Hematopoietic multipotent progenitor cell treated with erythropoietin and hydrocortisone succinate and interleukin-3 and kit ligand, for 15 days (in vitro differentiated cells): ENCODE data around the gene TBC1D22B.
"Not testable (repeated sequence)": the region's sequence is repeated elsewhere in the genome, so short reads cannot be mapped to it uniquely, and the experiment has no call there.

Experiments used
- DNase-seq: peaks from one replicate; pipeline ENCODE4 v3.0.0-alpha.2; 2015; ENCODE audit warnings: low spot score

The TBC1D22B gene

GRCh38 chr6:37303891-37304503 lies 46.4 kb downstream of the TBC1D22B start:
- peak; percentile 93 for DNase-seq

- no peak for DNase-seq
These were observed 47.2 kb downstream of the TBC1D22B start for GRCh38 chr6:37304766-37305165.

GRCh38 chr6:37305841-37306425 lies 48.4 kb downstream of the TBC1D22B start:
- DNase-seq: peak; percentile 57

GRCh38 chr6:37306624-37307222 lies 49.2 kb downstream of the TBC1D22B start:
- DNase-seq: no peak

GRCh38 chr6:37307484-37307883 lies 49.9 kb downstream of the TBC1D22B start:
- not testable (repeated sequence) for DNase-seq

- peak; percentile 63 for DNase-seq
These were observed 50.7 kb downstream of the TBC1D22B start for GRCh38 chr6:37308069-37308815.

GRCh38 chr6:37309046-37309445 lies 51.5 kb downstream of the TBC1D22B start:
- peak; percentile 70 for DNase-seq

- DNase-seq: no peak
These were observed 52.1 kb downstream of the TBC1D22B start for GRCh38 chr6:37309692-37310091.

GRCh38 chr6:37310966-37311365 lies 53.4 kb downstream of the TBC1D22B start:
- peak; percentile 90 for DNase-seq

- peak; percentile 50 for DNase-seq
These were observed 54.3 kb downstream of the TBC1D22B start for GRCh38 chr6:37311741-37312473.

GRCh38 chr6:37313723-37314486 lies 56.3 kb downstream of the TBC1D22B start:
- no peak for DNase-seq

- peak; percentile 99 for DNase-seq
These were observed 57.0 kb downstream of the TBC1D22B start for GRCh38 chr6:37314487-37315156.

GRCh38 chr6:37315157-37315515 lies 57.6 kb downstream of the TBC1D22B start:
- no peak for DNase-seq

GRCh38 chr6:37316071-37316470 lies 58.5 kb downstream of the TBC1D22B start:
- no peak for DNase-seq

GRCh38 chr6:37317312-37318038 lies 59.9 kb downstream of the TBC1D22B start:
- DNase-seq: no peak

GRCh38 chr6:37319156-37319555 lies 61.6 kb downstream of the TBC1D22B start:
- no peak for DNase-seq

GRCh38 chr6:37319856-37320480 lies 62.4 kb downstream of the TBC1D22B start:
- no peak for DNase-seq

- DNase-seq: no peak
These were observed 63.1 kb downstream of the TBC1D22B start for GRCh38 chr6:37320646-37321045.

GRCh38 chr6:37321101-37321500 lies 63.5 kb downstream of the TBC1D22B start:
- no peak for DNase-seq
